HEK293T (cell line): ENCODE results near the gene ABTB1.

Source experiments
- CTCF ChIA-PET: fragments of 350-600 bp; formaldehyde crosslinking; extraction: SDS; loops from one replicate; lab custom pipeline; 2021; ENCODE audit warnings: antibody characterized with exemption, inconsistent platforms; lab: Yijun Ruan, JAX
- POLR2A ChIA-PET: fragments of 350-600 bp; formaldehyde crosslinking; extraction: SDS; loops from one replicate; lab custom pipeline; 2020; ENCODE audit warnings: antibody characterized with exemption, inconsistent platforms; lab: Yijun Ruan, JAX
- DNase-seq: peaks from one replicate; pipeline ENCODE4 v3.0.0; 2012; ENCODE audit warnings: mixed read lengths; ENCODE audit errors: extremely low spot score
- ARNT ChIP-seq: fragments of 450-650 bp; IDR thresholded peaks from 2 replicates; pipeline ENCODE4 v1.6.1; 2017; ENCODE audit warnings: mild to moderate bottlenecking
- BHLHE40 ChIP-seq: fragments of 450-650 bp; IDR thresholded peaks from 2 replicates; pipeline ENCODE4 v1.6.1; 2016; ENCODE audit warnings: mild to moderate bottlenecking, moderate library complexity, borderline replicate concordance
- CTBP1 ChIP-seq: fragments of 450-650 bp; IDR thresholded peaks from 2 replicates; pipeline ENCODE4 v1.6.1; 2016; ENCODE audit warnings: borderline replicate concordance
- ELF4 ChIP-seq: fragments of 450-650 bp; IDR thresholded peaks from 2 replicates; pipeline ENCODE4 v1.6.1; 2017; ENCODE audit warnings: antibody characterized with exemption
- FOXA1 ChIP-seq: fragments of 450-650 bp; IDR thresholded peaks from 2 replicates; pipeline ENCODE4 v1.6.1; 2016; ENCODE audit warnings: mild to moderate bottlenecking
- FOXK2 ChIP-seq: fragments of 450-650 bp; IDR thresholded peaks from 2 replicates; pipeline ENCODE4 v1.6.1; 2016; ENCODE audit warnings: mild to moderate bottlenecking
- FOXM1 ChIP-seq: fragments of 450-650 bp; IDR thresholded peaks from 2 replicates; pipeline ENCODE4 v1.6.1; 2017; ENCODE audit warnings: mild to moderate bottlenecking, borderline replicate concordance
- HDGF ChIP-seq: fragments of 450-650 bp; IDR thresholded peaks from 2 replicates; pipeline ENCODE4 v1.6.1; 2017; ENCODE audit warnings: antibody characterized with exemption, borderline replicate concordance
- L3MBTL2 ChIP-seq: fragments of 450-650 bp; conservative IDR thresholded peaks from 2 replicates; pipeline ENCODE4 v1.6.1; 2016; ENCODE audit warnings: mild to moderate bottlenecking
- LEF1 ChIP-seq: fragments of 450-650 bp; IDR thresholded peaks from 2 replicates; pipeline ENCODE4 v1.6.1; 2017; ENCODE audit warnings: mild to moderate bottlenecking, borderline replicate concordance
- NFRKB ChIP-seq: fragments of 450-650 bp; IDR thresholded peaks from 2 replicates; pipeline ENCODE4 v1.6.1; 2016; ENCODE audit warnings: mild to moderate bottlenecking, moderate library complexity
- SP1 ChIP-seq: fragments of 450-650 bp; IDR thresholded peaks from 2 replicates; pipeline ENCODE4 v1.6.1; 2017
- SUZ12 ChIP-seq: fragments of 450-650 bp; IDR thresholded peaks from 2 replicates; pipeline ENCODE4 v1.6.1; 2016; ENCODE audit warnings: mild to moderate bottlenecking
- TARDBP ChIP-seq: fragments of 450-650 bp; IDR thresholded peaks from 2 replicates; pipeline ENCODE4 v1.6.1; 2016
- ZNF384 ChIP-seq: fragments of 450-650 bp; IDR thresholded peaks from 2 replicates; pipeline ENCODE4 v1.6.1; 2016
- TF ChIP-seq, protein P1 (sequence below): fragments of 450-650 bp; IDR thresholded peaks from 2 replicates; pipeline ENCODE4 v1.6.1; 2016

ABTB1 gene

GRCh38 chr3:127712881-127713771 is 40.4 kb downstream of the ABTB1 start:
- TF ChIP-seq SP1 (no peak), SUZ12 (no peak), FOXM1 (no peak), HDGF (no peak), FOXK2 (no peak)
- CTCF ChIA-PET, result interaction anchor here (0.7 kb wide), 1 partner anchor 213 kb away, joined by 3 read pairs; no protein-coding TSS in a partner anchor
- POLR2A ChIA-PET, result no interaction called here
- no peak for DNase-seq

DNA sequence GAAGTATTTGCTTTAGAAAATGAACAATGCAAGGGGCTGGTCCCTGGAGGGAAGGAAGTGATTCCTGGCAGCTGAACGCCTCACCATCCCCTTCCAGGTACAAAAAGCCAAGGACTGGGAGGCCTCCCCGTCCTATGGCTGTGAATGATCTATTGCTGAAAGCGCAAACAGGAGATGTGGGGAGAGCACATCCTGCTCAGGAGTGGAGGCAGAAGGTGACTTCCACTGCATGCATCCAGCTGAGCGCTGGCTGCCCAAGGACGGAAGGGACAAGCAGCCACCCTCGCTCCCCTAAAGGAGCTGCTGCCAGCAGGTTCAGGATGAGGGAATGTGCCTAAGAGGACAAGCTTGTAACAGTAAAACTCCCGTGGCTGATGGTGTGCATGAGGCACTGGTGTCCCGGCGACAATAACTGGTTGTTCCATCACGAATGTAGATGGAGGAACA is 41.4 kb downstream of the ABTB1 start:
- TF ChIP-seq HDGF, result no peak
- no peak for TF ChIP-seq ELF4
- TF ChIP-seq LEF1, result no peak
- no peak for TF ChIP-seq SP1
- no peak for TF ChIP-seq L3MBTL2
- no peak for TF ChIP-seq FOXA1
- TF ChIP-seq FOXK2, result no peak
- TF ChIP-seq SUZ12, result no peak
- no peak for TF ChIP-seq TARDBP
- no peak for TF ChIP-seq NFRKB
- no peak for TF ChIP-seq ZNF384
- no peak for TF ChIP-seq BHLHE40
- no peak for TF ChIP-seq CTBP1
- no peak for TF ChIP-seq ARNT
- TF ChIP-seq, protein P1, sequence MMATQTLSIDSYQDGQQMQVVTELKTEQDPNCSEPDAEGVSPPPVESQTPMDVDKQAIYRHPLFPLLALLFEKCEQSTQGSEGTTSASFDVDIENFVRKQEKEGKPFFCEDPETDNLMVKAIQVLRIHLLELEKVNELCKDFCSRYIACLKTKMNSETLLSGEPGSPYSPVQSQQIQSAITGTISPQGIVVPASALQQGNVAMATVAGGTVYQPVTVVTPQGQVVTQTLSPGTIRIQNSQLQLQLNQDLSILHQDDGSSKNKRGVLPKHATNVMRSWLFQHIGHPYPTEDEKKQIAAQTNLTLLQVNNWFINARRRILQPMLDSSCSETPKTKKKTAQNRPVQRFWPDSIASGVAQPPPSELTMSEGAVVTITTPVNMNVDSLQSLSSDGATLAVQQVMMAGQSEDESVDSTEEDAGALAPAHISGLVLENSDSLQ, result no peak
- TF ChIP-seq FOXM1, result no peak
- CTCF ChIA-PET, result no interaction called here
- POLR2A ChIA-PET, result no interaction called here
- DNase-seq, result no peak

- POLR2A ChIA-PET, result no interaction called here
- CTCF ChIA-PET, result no interaction called here
- no peak for TF ChIP-seq SP1
- TF ChIP-seq BHLHE40, result no peak
- no peak for TF ChIP-seq CTBP1
- TF ChIP-seq FOXK2, result no peak
- no peak for TF ChIP-seq NFRKB
- no peak for TF ChIP-seq LEF1
- no peak for TF ChIP-seq FOXM1
- TF ChIP-seq, protein P1, result no peak
- TF ChIP-seq ZNF384, result no peak
- no peak for TF ChIP-seq FOXA1
- no peak for TF ChIP-seq L3MBTL2
- DNase-seq, result no peak
These were observed 42.1 kb downstream of the ABTB1 start for GRCh38 chr3:127714866-127715265.

DNA sequence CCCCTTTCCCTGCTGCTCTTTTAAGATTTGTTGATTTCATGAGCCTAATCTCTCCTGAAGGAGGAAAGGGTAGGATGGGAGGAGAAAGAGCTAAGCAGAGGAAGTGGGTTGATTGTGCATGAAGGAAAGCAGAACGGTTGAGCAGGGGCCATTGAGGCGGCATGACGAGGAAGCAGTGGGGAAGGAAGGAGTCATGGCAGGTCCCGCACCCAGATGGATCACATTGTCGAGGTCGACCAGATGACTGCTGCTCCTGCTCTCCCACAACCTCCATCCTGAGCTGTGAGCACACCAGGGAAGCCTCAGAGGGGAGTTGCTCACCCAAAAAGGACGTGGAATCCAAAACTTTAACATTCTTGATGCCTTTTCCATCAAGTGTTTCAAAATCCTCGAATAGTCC is 42.8 kb downstream of the ABTB1 start:
- no peak for DNase-seq
- TF ChIP-seq, protein P1, result no peak
- TF ChIP-seq FOXA1 (no peak), ARNT (no peak), ELF4 (no peak), SUZ12 (no peak), NFRKB (no peak), L3MBTL2 (no peak)
- CTCF ChIA-PET, result no interaction called here
- POLR2A ChIA-PET, result no interaction called here

DNA sequence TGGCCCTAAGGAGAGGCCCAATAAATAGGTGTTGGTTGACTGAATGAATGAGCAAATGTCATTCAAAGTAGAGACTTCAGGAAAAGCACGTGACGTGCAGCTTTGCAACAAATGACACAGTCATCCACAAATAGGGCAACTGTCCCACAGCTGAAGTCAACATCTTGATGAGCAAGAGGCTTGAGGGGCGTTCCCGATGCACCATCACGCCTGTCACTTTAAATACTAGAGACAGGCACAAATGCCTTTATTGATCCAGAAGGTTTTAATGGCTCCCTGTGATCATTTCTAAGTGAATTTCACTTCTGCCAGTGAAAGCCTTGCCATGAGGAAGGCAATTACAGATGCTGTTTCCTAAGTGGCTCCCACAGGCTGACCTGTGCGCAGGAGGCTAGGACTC is 43.6 kb downstream of the ABTB1 start:
- ChIA-PET POLR2A (no interaction called here), CTCF (no interaction called here)
- TF ChIP-seq FOXK2 (no peak), FOXA1 (no peak), L3MBTL2 (no peak), HDGF (no peak), FOXM1 (no peak), BHLHE40 (no peak), TARDBP (no peak), SUZ12 (no peak), ARNT (no peak), LEF1 (no peak), ELF4 (no peak), ZNF384 (no peak), NFRKB (no peak), SP1 (no peak), CTBP1 (no peak)
- TF ChIP-seq, protein P1, result no peak
- DNase-seq, result no peak
